ENCODE data around the gene CNTN3. TPM values are rescaled to one million over a fixed set of nuclear protein-coding genes. Genes with fewer than 3 reads are reported as not detected.
A peak's percentile ranks its signal among the peaks of the same experiment; 100 is the strongest.

The CNTN3 gene
- 1 to 10 TPM; 6.5 to 9.7 TPM for total RNA-seq

- peak within 1 kb of the TSS; percentile 80 for H3K4me3 ChIP-seq
- no peak for DNase-seq (ENCODE audit: low spot score)
- H3K36me3 ChIP-seq, result no peaks in the 10 kb centered on the region
- TF ChIP-seq CTCF (IDR thresholded peaks at IDR 0.05), result no peak
- no peaks in the 10 kb centered on the region for H3K9me3 ChIP-seq
- H3K27me3 ChIP-seq (replicated peaks; ENCODE audit: insufficient read depth), result no peaks in the 10 kb centered on the region
- H3K27ac ChIP-seq, result peak within 1 kb of the TSS; percentile 29 to 38
- ATAC-seq (ENCODE audit: insufficient number of reproducible peaks, low FRiP score, low read depth), result no peak
- H3K4me1 ChIP-seq (ENCODE audit: control insufficient read depth in 1 of 2, low read depth in 2 of 2), result peaks cover 0 to 11% of the 10 kb centered on the region in 2 donors
Measured at GRCh38 chr3:74614107-74614967, at the start of gene CNTN3. Gene CNTN3, minus strand, starts transcription at chr3:74614659. Its CDS starts 93,547 bp downstream, at chr3:74521112.

- TF ChIP-seq CTCF (IDR thresholded peaks at IDR 0.05), result no peak
- no peaks in the 10 kb centered on the region for H3K36me3 ChIP-seq
- no peaks in the 10 kb centered on the region for H3K4me1 ChIP-seq (ENCODE audit: control insufficient read depth in 1 of 2, low read depth in 2 of 2)
- DNase-seq (ENCODE audit: low spot score) (no peak), ATAC-seq (ENCODE audit: insufficient number of reproducible peaks, low FRiP score, low read depth) (no peak)
- H3K9me3 ChIP-seq, result peaks cover 8% of the 10 kb centered on the region
- H3K4me3 ChIP-seq, result no peak overlapping the region
- no peaks in the 10 kb centered on the region for H3K27me3 ChIP-seq (replicated peaks; ENCODE audit: insufficient read depth)
- H3K27ac ChIP-seq, result no peak overlapping the region
Measured at GRCh38 chr3:74663178-74663577, 48.7 kb upstream of the CNTN3 start.

- H3K36me3 ChIP-seq, result no peaks in the 10 kb centered on the region
- TF ChIP-seq CTCF (IDR thresholded peaks at IDR 0.05), result no peak
- DNase-seq (ENCODE audit: low spot score) (no peak), ATAC-seq (ENCODE audit: insufficient number of reproducible peaks, low FRiP score, low read depth) (no peak)
- no peaks in the 10 kb centered on the region for H3K9me3 ChIP-seq
- no peak overlapping the region for H3K27ac ChIP-seq
- H3K4me3 ChIP-seq, result no peak overlapping the region
- no peaks in the 10 kb centered on the region for H3K4me1 ChIP-seq (ENCODE audit: control insufficient read depth in 1 of 2, low read depth in 2 of 2)
- no peaks in the 10 kb centered on the region for H3K27me3 ChIP-seq (replicated peaks; ENCODE audit: insufficient read depth)
Measured at GRCh38 chr3:74661672-74662071, 47.2 kb upstream of the CNTN3 start.

- Histone ChIP-seq H3K27ac (no peak overlapping the region), H3K9me3 (no peaks in the 10 kb centered on the region), H3K4me3 (no peak overlapping the region), H3K4me1 (ENCODE audit: control insufficient read depth in 1 of 2, low read depth in 2 of 2) (peaks cover 0 to 18% of the 10 kb centered on the region in 2 donors), H3K36me3 (no peaks in the 10 kb centered on the region), H3K27me3 (replicated peaks; ENCODE audit: insufficient read depth) (no peaks in the 10 kb centered on the region)
- ATAC-seq (ENCODE audit: insufficient number of reproducible peaks, low FRiP score, low read depth), result no peak
- DNase-seq (ENCODE audit: low spot score), result no peak
- TF ChIP-seq CTCF (IDR thresholded peaks at IDR 0.05), result no peak
Measured at GRCh38 chr3:74651885-74652284, 37.4 kb upstream of the CNTN3 start.

GRCh38 chr3:74651292-74651691 is 36.8 kb upstream of the CNTN3 start:
- Histone ChIP-seq H3K27ac (no peak overlapping the region), H3K9me3 (no peaks in the 10 kb centered on the region), H3K27me3 (replicated peaks; ENCODE audit: insufficient read depth) (no peaks in the 10 kb centered on the region), H3K4me3 (no peak overlapping the region), H3K4me1 (ENCODE audit: control insufficient read depth in 1 of 2, low read depth in 2 of 2) (peaks cover 0 to 18% of the 10 kb centered on the region in 2 donors), H3K36me3 (no peaks in the 10 kb centered on the region)
- ATAC-seq (ENCODE audit: insufficient number of reproducible peaks, low FRiP score, low read depth) (no peak), DNase-seq (ENCODE audit: low spot score) (no peak)
- no peak for TF ChIP-seq CTCF (IDR thresholded peaks at IDR 0.05)

Measured in thoracic aorta (tissue), 2 donors.